Testis (tissue), 2 donors: ENCODE data around the gene XXYLT1.

Experiments used
- POLR2A ChIP-seq: fragments of 450-650 bp; IDR thresholded peaks from one replicate; pipeline ENCODE4 v1.6.1; 2017; ENCODE audit warnings: antibody characterized with exemption, mild to moderate bottlenecking, moderate library complexity
- TF ChIP-seq, protein P1 (sequence below), 3 experiments: fragments of 450-650 bp in 2 of 3; fragments of 200-600 bp in 1 of 3; sonication (generic) in 1 of 3; IDR thresholded peaks; one replicate each; pipeline ENCODE4 v1.5.1; 2016 to 2019; ENCODE audit warnings: antibody characterized with exemption in 3 of 3, mild to moderate bottlenecking in 2 of 3, moderate library complexity in 1 of 3

DNA sequence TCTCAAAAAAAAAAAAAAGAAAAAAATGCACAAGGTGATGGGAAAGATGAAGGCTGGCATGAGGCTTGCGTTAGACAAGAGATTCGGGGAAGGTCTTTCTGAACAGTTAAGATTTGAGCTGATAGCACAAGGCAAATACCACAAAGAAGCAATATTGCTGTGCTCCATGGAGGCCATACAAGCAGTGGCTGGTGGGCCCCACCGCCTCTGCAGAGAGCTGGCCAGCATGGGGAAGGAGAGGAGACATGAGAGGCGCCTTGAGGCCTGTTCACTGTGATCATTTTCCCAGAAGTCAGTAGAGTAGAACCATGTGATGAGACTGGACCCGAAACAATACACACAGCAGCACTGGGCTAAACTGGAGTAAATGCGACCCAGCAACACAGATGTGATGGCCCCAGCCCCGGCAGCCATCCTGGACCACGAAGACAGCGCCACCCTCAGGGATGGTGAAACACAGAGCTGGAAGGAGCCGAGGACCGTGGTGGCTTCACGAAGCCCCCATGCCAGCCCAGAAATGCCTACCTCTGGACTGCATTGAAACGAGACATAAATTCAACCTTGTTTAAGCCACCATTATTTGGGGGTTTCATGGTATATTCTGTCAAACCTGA, 5.5 kb downstream of the XXYLT1 start:
- TF ChIP-seq, protein P1, sequence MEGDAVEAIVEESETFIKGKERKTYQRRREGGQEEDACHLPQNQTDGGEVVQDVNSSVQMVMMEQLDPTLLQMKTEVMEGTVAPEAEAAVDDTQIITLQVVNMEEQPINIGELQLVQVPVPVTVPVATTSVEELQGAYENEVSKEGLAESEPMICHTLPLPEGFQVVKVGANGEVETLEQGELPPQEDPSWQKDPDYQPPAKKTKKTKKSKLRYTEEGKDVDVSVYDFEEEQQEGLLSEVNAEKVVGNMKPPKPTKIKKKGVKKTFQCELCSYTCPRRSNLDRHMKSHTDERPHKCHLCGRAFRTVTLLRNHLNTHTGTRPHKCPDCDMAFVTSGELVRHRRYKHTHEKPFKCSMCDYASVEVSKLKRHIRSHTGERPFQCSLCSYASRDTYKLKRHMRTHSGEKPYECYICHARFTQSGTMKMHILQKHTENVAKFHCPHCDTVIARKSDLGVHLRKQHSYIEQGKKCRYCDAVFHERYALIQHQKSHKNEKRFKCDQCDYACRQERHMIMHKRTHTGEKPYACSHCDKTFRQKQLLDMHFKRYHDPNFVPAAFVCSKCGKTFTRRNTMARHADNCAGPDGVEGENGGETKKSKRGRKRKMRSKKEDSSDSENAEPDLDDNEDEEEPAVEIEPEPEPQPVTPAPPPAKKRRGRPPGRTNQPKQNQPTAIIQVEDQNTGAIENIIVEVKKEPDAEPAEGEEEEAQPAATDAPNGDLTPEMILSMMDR (IDR thresholded peaks at IDR 0.05) = no peak
- TF ChIP-seq POLR2A = no peak
